Ascending aorta (tissue), 2 donors: ENCODE data around the gene PLCG2. TPM values are rescaled to one million over a fixed set of nuclear protein-coding genes. Genes with fewer than 3 reads are reported as not detected.

ENCODE experiments used
- DNase-seq, 2 donors: peaks; one replicate each; pipeline ENCODE4 v3.0.0-alpha.2; 2019; ENCODE audit warnings: low spot score in 2 of 2
- H3K27ac ChIP-seq, 2 donors: fragments of 200-600 bp; sonication (generic); one replicate each; pipeline ENCODE4 v1.5.1; 2016 to 2017; ENCODE audit warnings: mild to moderate bottlenecking in 1 of 2
- H3K27me3 ChIP-seq: fragments of 200-600 bp; sonication (generic); one replicate; pipeline ENCODE4 v1.5.1; 2017
- H3K36me3 ChIP-seq, 2 donors: fragments of 200-600 bp; sonication (generic); one replicate each; pipeline ENCODE4 v1.5.1; 2016
- H3K4me1 ChIP-seq, 2 donors: fragments of 200-600 bp; sonication (generic); one replicate each; pipeline ENCODE4 v1.5.1; 2016 to 2017; ENCODE audit warnings: mild to moderate bottlenecking in 1 of 2
- H3K4me3 ChIP-seq, 2 donors: fragments of 200-600 bp; sonication (generic); one replicate each; pipeline ENCODE4 v1.5.1; 2016 to 2017; ENCODE audit warnings: mild to moderate bottlenecking in 1 of 2
- H3K9me3 ChIP-seq, 2 donors: fragments of 200-600 bp; sonication (generic); one replicate each; pipeline ENCODE4 v1.5.1; 2016
- intact Hi-C: fragments of 100-400 bp; cut with DNase I; formaldehyde crosslinking; loops from one replicate; pipeline ENCODE4 v1.15.1; 2023
- total RNA-seq: library from RNA; depleted of rRNA; stranded (reverse); fragments of >200 nt; gene quantifications from one replicate; pipeline ENCODE4 v1.1.0, GENCODE V29; 2016
- TF ChIP-seq, protein P1 (sequence below), 3 experiments: fragments of 200-600 bp in 2 of 3; fragments of 450-650 bp in 1 of 3; sonication (generic) in 2 of 3; IDR thresholded peaks; one replicate each; pipeline ENCODE4 v1.5.1; 2016 to 2019; ENCODE audit warnings: antibody characterized with exemption in 3 of 3, mild to moderate bottlenecking in 1 of 3, moderate library complexity in 1 of 3

Gene PLCG2
- total RNA-seq, 1 donor from 2014 or later = 34.2 TPM

DNA sequence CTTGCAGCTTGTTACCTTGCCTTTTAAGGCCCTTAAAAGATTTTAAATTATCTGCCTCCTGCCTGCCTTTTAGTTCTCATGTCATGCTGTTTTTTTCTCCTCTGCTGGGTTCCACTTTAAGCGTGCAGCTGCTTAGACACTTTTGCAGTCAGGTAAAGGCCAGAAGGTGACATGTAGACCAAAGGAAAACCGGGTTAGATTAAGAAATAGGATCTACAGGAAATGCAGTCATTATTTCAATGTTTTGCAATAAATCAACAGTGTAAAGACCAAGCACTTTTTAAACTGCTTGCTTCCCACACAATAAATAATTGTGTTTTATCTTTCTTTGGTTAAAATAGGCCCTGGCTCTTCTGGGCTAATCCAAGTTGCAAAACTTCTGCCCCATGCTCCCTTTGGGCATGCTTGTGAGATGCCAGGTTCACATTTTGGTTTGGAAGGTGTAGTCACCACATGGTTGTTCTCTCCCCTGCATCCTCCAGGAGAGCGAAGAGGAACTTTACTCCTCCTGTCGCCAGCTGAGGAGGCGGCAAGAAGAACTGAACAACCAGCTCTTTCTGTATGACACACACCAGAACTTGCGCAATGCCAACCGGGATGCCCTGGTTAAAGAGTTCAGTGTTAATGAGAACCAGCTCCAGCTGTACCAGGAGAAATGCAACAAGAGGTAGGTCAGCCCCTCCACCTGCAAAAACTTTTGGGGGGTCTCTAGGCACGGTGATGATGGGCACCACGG is 177.3 kb downstream of the PLCG2 start:
- H3K27me3 ChIP-seq = no peaks in the 10 kb centered on the region
- TF ChIP-seq, protein P1, sequence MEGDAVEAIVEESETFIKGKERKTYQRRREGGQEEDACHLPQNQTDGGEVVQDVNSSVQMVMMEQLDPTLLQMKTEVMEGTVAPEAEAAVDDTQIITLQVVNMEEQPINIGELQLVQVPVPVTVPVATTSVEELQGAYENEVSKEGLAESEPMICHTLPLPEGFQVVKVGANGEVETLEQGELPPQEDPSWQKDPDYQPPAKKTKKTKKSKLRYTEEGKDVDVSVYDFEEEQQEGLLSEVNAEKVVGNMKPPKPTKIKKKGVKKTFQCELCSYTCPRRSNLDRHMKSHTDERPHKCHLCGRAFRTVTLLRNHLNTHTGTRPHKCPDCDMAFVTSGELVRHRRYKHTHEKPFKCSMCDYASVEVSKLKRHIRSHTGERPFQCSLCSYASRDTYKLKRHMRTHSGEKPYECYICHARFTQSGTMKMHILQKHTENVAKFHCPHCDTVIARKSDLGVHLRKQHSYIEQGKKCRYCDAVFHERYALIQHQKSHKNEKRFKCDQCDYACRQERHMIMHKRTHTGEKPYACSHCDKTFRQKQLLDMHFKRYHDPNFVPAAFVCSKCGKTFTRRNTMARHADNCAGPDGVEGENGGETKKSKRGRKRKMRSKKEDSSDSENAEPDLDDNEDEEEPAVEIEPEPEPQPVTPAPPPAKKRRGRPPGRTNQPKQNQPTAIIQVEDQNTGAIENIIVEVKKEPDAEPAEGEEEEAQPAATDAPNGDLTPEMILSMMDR (IDR thresholded peaks at IDR 0.05) = no peak
- no peaks in the 10 kb centered on the region for H3K36me3 ChIP-seq
- no peak for DNase-seq
- H3K9me3 ChIP-seq = peaks cover 0 to 6% of the 10 kb centered on the region in 2 donors
- intact Hi-C loops = no loop called here
- H3K4me1 ChIP-seq = no peaks in the 10 kb centered on the region
- H3K4me3 ChIP-seq = no peak overlapping the region
- H3K27ac ChIP-seq = no peak overlapping the region

DNA sequence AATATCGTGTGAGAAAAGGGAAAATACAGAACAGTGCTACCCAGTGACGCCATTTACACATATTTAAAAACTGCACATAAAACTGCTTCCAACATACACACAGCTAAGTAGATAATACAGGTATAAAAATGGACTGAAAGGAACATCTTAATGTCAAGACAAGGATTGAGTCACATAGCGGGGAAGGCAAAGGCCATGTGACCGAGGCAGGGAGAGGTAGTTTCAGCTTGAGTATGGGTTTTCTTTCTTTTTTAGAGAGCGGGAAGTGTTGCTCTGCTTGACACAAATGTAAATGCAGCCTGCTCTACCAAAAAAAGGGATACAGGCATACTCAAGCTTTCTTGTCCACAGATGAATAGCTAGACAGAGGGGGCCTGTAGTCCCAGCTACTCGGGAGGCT is 185.7 kb downstream of the PLCG2 start:
- intact Hi-C loops = no loop called here

DNA sequence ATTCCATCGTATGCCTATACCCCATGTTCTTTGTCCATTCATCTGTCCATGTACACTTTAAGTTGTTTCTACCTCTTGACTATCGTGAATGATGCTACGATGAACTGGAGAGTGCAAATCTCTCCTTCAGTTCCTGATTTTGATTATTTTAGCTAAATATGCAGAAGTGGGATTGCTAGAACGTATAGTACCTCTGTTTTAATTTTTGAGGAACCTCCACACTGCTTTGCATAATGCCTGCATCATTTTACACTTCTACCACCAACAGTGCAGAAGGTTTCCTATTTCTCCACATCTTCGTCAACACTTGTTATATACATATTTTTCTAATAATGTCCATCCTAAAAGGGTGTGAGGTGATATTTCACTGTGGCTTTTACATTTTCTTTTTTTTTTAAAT is 188.3 kb downstream of the PLCG2 start:
- no peaks in the 10 kb centered on the region for H3K27me3 ChIP-seq
- H3K4me1 ChIP-seq = no peaks in the 10 kb centered on the region
- intact Hi-C loops = no loop called here
- H3K27ac ChIP-seq = no peak overlapping the region
- H3K4me3 ChIP-seq = no peak overlapping the region
- TF ChIP-seq, protein P1 (IDR thresholded peaks at IDR 0.05) = no peak
- H3K9me3 ChIP-seq = peaks cover 4 to 14% of the 10 kb centered on the region in 2 donors
- no peaks in the 10 kb centered on the region for H3K36me3 ChIP-seq
- DNase-seq = no peak

More for the DNA sequence above, 185.7 kb downstream of the PLCG2 start:
- Histone ChIP-seq H3K9me3 (no peaks in the 10 kb centered on the region), H3K27ac (no peak overlapping the region), H3K27me3 (no peaks in the 10 kb centered on the region), H3K4me1 (no peaks in the 10 kb centered on the region), H3K4me3 (no peak overlapping the region), H3K36me3 (no peaks in the 10 kb centered on the region)
- TF ChIP-seq, protein P1 (IDR thresholded peaks at IDR 0.05) = no peak
- DNase-seq = no peak

DNA sequence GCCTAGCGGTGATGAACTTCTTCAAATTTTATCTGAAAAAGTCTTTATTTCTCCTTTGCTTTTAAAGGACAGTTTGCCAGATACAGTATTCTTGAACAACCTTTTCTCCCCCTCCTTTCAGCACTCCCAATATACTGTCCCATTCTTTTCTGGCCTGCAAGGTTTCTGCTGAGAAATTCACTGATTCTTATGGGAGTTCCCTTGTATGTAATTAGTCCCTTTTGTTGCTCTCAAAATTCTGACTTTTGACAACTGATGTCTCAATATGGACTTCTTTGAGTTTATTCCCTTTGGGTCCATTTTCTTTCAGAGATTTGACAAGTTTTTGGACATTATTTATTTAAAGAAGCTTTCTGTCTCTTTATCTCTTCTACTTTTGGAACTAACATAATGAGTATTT is 192.8 kb downstream of the PLCG2 start:
- Histone ChIP-seq H3K27me3 (no peaks in the 10 kb centered on the region), H3K36me3 (no peaks in the 10 kb centered on the region), H3K4me1 (no peaks in the 10 kb centered on the region), H3K27ac (no peak overlapping the region), H3K9me3 (peaks cover 4 to 23% of the 10 kb centered on the region in 2 donors), H3K4me3 (no peak overlapping the region)
- intact Hi-C loops = no loop called here
- no peak for DNase-seq
- TF ChIP-seq, protein P1 (IDR thresholded peaks at IDR 0.05) = no peak

DNA sequence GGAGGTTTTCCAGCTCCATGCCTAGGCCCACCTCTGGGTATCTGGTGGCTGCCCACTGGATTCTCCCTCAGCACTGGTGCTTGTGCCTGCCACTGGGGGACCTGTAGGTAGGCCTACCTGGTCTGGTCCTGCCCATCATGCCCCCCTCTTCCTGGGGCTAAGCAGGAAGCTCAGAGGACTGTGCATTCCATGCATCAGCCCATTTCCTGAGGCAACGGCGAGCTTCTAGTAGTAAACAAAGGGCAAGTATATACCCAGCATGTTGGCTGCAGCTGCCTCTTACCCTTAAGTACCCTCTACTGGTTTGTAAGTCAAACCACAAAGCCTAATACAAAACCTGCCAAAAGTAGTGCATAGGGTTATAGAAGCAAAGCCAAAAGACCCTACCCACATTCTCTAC is 194.6 kb downstream of the PLCG2 start:
- TF ChIP-seq, protein P1 (IDR thresholded peaks at IDR 0.05) = no peak
- intact Hi-C loops = no loop called here
- no peaks in the 10 kb centered on the region for H3K36me3 ChIP-seq
- H3K9me3 ChIP-seq = peaks cover 4 to 23% of the 10 kb centered on the region in 2 donors
- H3K4me3 ChIP-seq = no peak overlapping the region
- H3K27ac ChIP-seq = no peak overlapping the region
- no peaks in the 10 kb centered on the region for H3K27me3 ChIP-seq
- H3K4me1 ChIP-seq = no peaks in the 10 kb centered on the region
- no peak for DNase-seq
